ENCODE data around the gene IP6K3. TPM values are rescaled to one million over a fixed set of nuclear protein-coding genes. Genes with fewer than 3 reads are reported as not detected.

IP6K3 gene
- total RNA-seq, 1 donor from 2014 or later = 1.5 TPM

DNA sequence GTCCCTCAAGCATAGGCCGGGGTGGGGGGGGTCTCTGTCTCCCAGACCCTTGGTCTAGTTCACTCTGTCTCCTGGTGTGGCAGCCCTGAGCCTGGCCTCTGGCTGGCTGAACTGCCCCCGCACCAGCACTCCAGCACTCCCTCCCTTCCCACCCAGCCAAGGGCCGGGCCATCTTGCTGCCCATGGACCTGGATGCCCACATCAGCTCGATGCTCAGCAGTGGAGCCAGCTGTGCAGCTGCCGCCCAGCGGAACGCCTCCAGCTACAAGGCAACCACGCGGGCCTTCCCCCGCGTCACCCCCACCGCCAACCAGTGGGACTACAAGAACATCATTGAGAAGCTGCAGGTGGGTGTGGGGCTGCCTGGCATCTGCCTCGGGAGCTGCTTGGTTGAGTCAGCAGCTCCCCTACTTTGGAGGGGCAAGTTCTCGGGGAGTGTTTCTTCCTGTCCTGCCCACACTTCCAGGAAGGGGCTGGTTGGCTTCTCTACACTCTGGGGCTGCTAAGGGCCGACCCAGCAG is 63.6 kb downstream of the IP6K3 start:
- intact Hi-C loops (cut with DNase I) = no loop called here
- TF ChIP-seq, protein P1, sequence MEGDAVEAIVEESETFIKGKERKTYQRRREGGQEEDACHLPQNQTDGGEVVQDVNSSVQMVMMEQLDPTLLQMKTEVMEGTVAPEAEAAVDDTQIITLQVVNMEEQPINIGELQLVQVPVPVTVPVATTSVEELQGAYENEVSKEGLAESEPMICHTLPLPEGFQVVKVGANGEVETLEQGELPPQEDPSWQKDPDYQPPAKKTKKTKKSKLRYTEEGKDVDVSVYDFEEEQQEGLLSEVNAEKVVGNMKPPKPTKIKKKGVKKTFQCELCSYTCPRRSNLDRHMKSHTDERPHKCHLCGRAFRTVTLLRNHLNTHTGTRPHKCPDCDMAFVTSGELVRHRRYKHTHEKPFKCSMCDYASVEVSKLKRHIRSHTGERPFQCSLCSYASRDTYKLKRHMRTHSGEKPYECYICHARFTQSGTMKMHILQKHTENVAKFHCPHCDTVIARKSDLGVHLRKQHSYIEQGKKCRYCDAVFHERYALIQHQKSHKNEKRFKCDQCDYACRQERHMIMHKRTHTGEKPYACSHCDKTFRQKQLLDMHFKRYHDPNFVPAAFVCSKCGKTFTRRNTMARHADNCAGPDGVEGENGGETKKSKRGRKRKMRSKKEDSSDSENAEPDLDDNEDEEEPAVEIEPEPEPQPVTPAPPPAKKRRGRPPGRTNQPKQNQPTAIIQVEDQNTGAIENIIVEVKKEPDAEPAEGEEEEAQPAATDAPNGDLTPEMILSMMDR (IDR thresholded peaks at IDR 0.05) = no peak
- TF ChIP-seq POLR2A (IDR thresholded peaks at IDR 0.05) = no peak
- TF ChIP-seq POLR2AphosphoS5 (IDR thresholded peaks at IDR 0.05; ENCODE audit: insufficient read depth in 1 of 2, low read depth in 1 of 2) = no peak
- DNase-seq (ENCODE audit: extremely low spot score in 2 of 2) = no peak

DNA sequence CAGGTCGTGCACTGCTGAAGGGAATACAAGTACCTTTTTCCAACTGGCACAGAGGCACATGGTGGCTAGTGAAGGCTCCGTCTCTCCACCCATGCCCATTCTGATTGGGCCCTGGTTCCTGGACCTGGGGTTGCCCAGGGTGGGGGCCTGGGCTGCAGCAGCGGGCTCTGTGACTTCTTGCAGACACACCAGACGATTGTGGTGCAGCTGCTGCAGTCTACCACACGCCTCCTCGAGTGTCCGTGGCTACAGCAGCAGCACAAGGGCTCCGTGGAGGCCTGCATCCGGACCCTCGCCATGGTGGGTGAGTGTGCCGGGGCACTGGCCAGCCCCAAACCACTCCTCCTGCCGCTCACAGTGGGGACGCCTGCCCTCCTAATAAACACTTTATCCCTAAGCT is 64.4 kb downstream of the IP6K3 start:
- Histone ChIP-seq H3K27ac (no peak overlapping the region), H3K27me3 (no peaks in the 10 kb centered on the region), H3K36me3 (peaks cover 0 to 68% of the 10 kb centered on the region in 2 donors), H3K9me3 (no peaks in the 10 kb centered on the region), H3K4me1 (no peaks in the 10 kb centered on the region), H3K4me3 (no peak overlapping the region)
- DNase-seq (ENCODE audit: extremely low spot score in 2 of 2) = no peak
- TF ChIP-seq, protein P1 (IDR thresholded peaks at IDR 0.05) = no peak
- no peak for TF ChIP-seq POLR2AphosphoS5 (IDR thresholded peaks at IDR 0.05; ENCODE audit: insufficient read depth in 1 of 2, low read depth in 1 of 2)
- intact Hi-C loops (cut with DNase I) = no loop called here

More for the DNA sequence above, 63.6 kb downstream of the IP6K3 start:
- Histone ChIP-seq H3K4me3 (no peak overlapping the region), H3K27ac (no peak overlapping the region), H3K27me3 (no peaks in the 10 kb centered on the region), H3K4me1 (no peaks in the 10 kb centered on the region), H3K36me3 (peaks cover 0 to 75% of the 10 kb centered on the region in 2 donors), H3K9me3 (no peaks in the 10 kb centered on the region)

DNA sequence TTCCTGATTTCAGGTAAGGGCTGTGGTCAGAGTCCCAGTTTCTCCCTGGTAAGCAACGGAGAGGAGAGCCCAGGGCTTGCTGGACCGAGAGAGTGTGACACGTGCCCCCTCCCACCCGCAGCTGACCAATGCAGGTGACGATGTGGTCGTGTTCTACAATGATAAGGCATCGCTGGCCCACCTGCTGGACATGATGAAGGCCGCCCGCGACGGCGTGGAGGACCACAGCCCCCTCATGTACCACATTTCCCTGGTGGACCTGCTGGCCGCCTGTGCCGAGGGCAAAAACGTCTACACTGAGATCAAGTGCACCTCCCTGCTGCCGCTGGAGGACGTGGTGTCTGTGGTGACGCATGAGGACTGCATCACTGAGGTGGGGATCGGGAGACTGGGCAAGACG is 66.9 kb downstream of the IP6K3 start:
- intact Hi-C loops (cut with DNase I) = no loop called here
- DNase-seq (ENCODE audit: extremely low spot score in 2 of 2) = no peak
- Histone ChIP-seq H3K27ac (no peak overlapping the region), H3K27me3 (no peaks in the 10 kb centered on the region), H3K4me3 (no peak overlapping the region), H3K36me3 (peaks cover 0 to 49% of the 10 kb centered on the region in 2 donors), H3K9me3 (no peaks in the 10 kb centered on the region), H3K4me1 (no peaks in the 10 kb centered on the region)
- TF ChIP-seq POLR2AphosphoS5 (IDR thresholded peaks at IDR 0.05; ENCODE audit: insufficient read depth in 1 of 2, low read depth in 1 of 2) = no peak

DNA sequence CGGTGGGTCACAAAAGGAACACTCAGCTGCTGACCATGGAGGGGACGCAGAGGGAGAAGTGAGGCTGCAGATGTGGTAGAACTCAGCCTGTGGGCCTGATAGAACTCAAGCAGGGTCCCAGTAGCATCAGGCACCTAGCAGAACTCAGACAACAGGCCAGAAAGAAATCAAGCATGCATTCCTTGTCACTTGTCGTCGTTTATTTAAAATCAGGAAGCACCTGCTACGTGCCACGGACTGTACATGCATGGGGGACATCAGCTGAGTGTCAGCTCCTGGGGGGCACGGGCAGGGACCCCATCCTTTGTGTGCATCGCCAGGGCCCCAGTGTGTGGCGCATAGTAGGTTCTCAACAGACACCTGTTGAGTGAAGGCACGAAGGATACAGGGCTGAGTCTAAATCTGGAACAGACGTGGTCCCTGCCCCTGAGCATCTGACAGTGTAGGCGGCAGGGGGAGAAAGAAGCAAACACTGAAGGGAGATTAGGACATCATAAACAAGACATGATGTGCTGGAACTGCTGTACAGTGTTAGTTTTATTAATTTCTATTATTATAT is 67.7 kb downstream of the IP6K3 start:
- intact Hi-C loops (cut with DNase I) = no loop called here
- H3K9me3 ChIP-seq = no peaks in the 10 kb centered on the region

DNA sequence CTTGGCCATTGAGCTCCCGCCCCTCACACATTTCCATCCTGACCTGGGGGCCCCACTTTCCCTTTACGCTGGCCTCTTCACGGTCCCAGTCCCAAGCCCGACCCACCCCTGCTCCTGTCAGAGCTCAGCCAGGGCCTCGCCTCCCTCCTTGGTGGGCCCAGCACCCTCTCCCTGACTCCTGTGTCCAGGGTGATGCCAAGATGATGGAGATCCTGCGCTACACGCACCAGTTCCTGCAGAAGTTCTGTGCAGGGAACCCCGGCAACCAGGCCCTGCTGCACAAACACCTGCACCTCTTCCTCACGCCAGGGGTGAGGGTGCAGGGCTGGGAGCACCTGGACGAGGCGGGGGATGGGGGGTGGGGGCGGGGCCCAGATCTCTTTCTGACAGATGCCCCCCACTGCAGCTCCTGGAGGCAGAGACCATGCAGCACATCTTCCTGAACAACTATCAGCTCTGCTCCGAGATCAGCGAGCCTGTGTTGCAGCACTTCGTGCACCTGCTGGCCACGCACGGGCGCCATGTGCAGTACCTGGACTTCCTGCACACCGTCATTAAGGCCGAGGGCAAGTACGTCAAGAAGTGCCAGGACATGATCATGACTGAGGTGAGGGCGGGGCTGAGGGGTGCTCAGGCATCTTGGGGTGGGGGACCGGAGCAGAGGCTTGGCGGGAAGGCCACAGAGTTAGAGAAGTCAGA is 68.3 kb downstream of the IP6K3 start:
- Histone ChIP-seq H3K27me3 (no peaks in the 10 kb centered on the region), H3K36me3 (peaks cover 0 to 53% of the 10 kb centered on the region in 2 donors), H3K4me1 (no peaks in the 10 kb centered on the region), H3K9me3 (no peaks in the 10 kb centered on the region), H3K4me3 (no peak overlapping the region), H3K27ac (no peak overlapping the region)
- DNase-seq (ENCODE audit: extremely low spot score in 2 of 2) = no peak
- intact Hi-C loops (cut with DNase I) = no loop called here
- TF ChIP-seq POLR2AphosphoS5 (IDR thresholded peaks at IDR 0.05; ENCODE audit: insufficient read depth in 1 of 2, low read depth in 1 of 2) (no peak), POLR2A (IDR thresholded peaks at IDR 0.05) (no peak)
- TF ChIP-seq, protein P1 (IDR thresholded peaks at IDR 0.05) = no peak

More for the DNA sequence above, 67.7 kb downstream of the IP6K3 start:
- H3K4me1 ChIP-seq = no peaks in the 10 kb centered on the region
- DNase-seq (ENCODE audit: extremely low spot score in 2 of 2) = no peak
- H3K27ac ChIP-seq = no peak overlapping the region
- H3K4me3 ChIP-seq = no peak overlapping the region
- no peaks in the 10 kb centered on the region for H3K27me3 ChIP-seq
- TF ChIP-seq, protein P1 (IDR thresholded peaks at IDR 0.05) = no peak
- no peak for TF ChIP-seq POLR2A (IDR thresholded peaks at IDR 0.05)
- no peak for TF ChIP-seq POLR2AphosphoS5 (IDR thresholded peaks at IDR 0.05; ENCODE audit: insufficient read depth in 1 of 2, low read depth in 1 of 2)
- H3K36me3 ChIP-seq = peaks cover 0 to 49% of the 10 kb centered on the region in 2 donors

All from vagina (tissue), 2 donors.